Measurements from ENCODE around the gene DPH1. TPM values are rescaled to one million over a fixed set of nuclear protein-coding genes. Genes with fewer than 3 reads are reported as not detected.

DPH1 gene
- total and polyA plus RNA-seq, 2 of the 4 experiments (the other 2 are of a cell fraction), result 24.4 to 49.9 TPM

GRCh38 chr17:2084036-2084765 lies 54.2 kb downstream of the DPH1 start:
- peak overlapping the region; percentile 19; the same call in 1 of the 2 replicates for H3K9ac ChIP-seq (ENCODE audit: low read depth, low read length)
- peak overlapping the region; percentile 64 for H2AFZ ChIP-seq (replicated peaks; ENCODE audit: low read length, poor library complexity)
- peak overlapping the region; percentile 85 for H4K91ac ChIP-seq (ENCODE audit: insufficient read depth, low read depth, low read length)
- H2AK5ac ChIP-seq (ENCODE audit: low read depth, low read length), result peak overlapping the region; percentile 87
- no peak overlapping the region for H3K4me3 ChIP-seq (ENCODE audit: insufficient read depth, low read depth, low read length)
- no peaks in the 10 kb centered on the region for H3K27me3 ChIP-seq (ENCODE audit: control insufficient read depth, insufficient read depth, low read length)
- peaks cover 18% of the 10 kb centered on the region for H3K36me3 ChIP-seq (ENCODE audit: control insufficient read depth, insufficient read depth, low read length)
- no peaks in the 10 kb centered on the region for H3K9me3 ChIP-seq (ENCODE audit: control insufficient read depth, insufficient read depth, low read length)
- peak overlapping the region; percentile 86 for H3K4ac ChIP-seq (ENCODE audit: low read depth, low read length)
- intact Hi-C loops (cut with micrococcal nuclease) (no loop called here), dilution Hi-C loops (cut with HindIII; ENCODE audit: low sequenced_read_pairs, unreplicated experiment) (no loop called here), in situ Hi-C loops (cut with MboI; ENCODE audit: low sequenced_read_pairs) (no loop called here)
- peaks cover 53% of the 10 kb centered on the region for H3K9me1 ChIP-seq (ENCODE audit: insufficient read depth, low read length)
- peak overlapping the region; percentile 85 for H2AK9ac ChIP-seq (replicated peaks; ENCODE audit: low read depth, low read length, poor library complexity)
- POLR2A ChIA-PET (ENCODE audit: unreplicated experiment), result interaction anchor here (0.6 kb wide), 1 partner anchor 28 kb away, joined by 4 read pairs; no protein-coding TSS in a partner anchor
- 0 out of 2 replicates have a peak overlapping the region, but pooled peaks have one; percentile 31 for H3K56ac ChIP-seq (ENCODE audit: extremely low read depth, insufficient read depth, low read length)
- H3K79me1 ChIP-seq (ENCODE audit: low read depth in 1 of 2, low read length in 2 of 2), result peaks cover 0 to 85% of the 10 kb centered on the region in 2 experiments; a peak in 3 of 4 replicates
- no peak overlapping the region for H3K4me2 ChIP-seq (ENCODE audit: low read depth, low read length)
- peak overlapping the region; percentile 81 for H2BK20ac ChIP-seq (ENCODE audit: low read depth, low read length)
- DNase-seq (peak; percentile 53), ATAC-seq (ENCODE audit: low read depth) (peak; percentile 16)
- peak overlapping the region; percentile 58 for H2BK120ac ChIP-seq (ENCODE audit: low read depth, low read length)
- peaks cover 35% of the 10 kb centered on the region for H3K4me1 ChIP-seq (ENCODE audit: control insufficient read depth, insufficient read depth, low read length)
- peak overlapping the region; percentile 57 for H3K14ac ChIP-seq (replicated peaks; ENCODE audit: low read depth, low read length)
- H3K27ac ChIP-seq (ENCODE audit: insufficient read depth, low read length), result peak overlapping the region; percentile 77
- WGBS, 2 experiments (ENCODE audit: extremely low coverage in 2 of 2, insufficient read length in 1 of 2), result 33% methylated on average over 1 of the region's 8 CpGs; no CpG with 5 or more reads in 1 of the 2 experiments
- H4K8ac ChIP-seq (ENCODE audit: low read depth in 2 of 2, low read length in 2 of 2), result peak overlapping the region; percentile 45 to 93
- H4K5ac ChIP-seq (ENCODE audit: low read depth, low read length), result peak overlapping the region; percentile 3
- H2BK5ac ChIP-seq (ENCODE audit: low read depth, low read length, poor library complexity, severe bottlenecking), result peak overlapping the region; percentile 85
- H4K20me1 ChIP-seq (ENCODE audit: insufficient read depth, low read length), result no peaks in the 10 kb centered on the region
- H2BK15ac ChIP-seq (ENCODE audit: low read depth, low read length), result peak overlapping the region; percentile 64; the same call in 2 of the 3 replicates
- no TSS peak for BruUV-seq (replicated peaks)
- H3K23ac ChIP-seq (ENCODE audit: low read depth, low read length), result peak overlapping the region; percentile 54
- peak overlapping the region; percentile 59 for H3K18ac ChIP-seq (ENCODE audit: low read depth, low read length)
- CTCF ChIA-PET, result interaction anchor here (2.9 kb wide), 1 partner anchor 161 kb away, joined by 12 read pairs; no protein-coding TSS in a partner anchor
- no peak for TF ChIP-seq POLR2A (IDR thresholded peaks at IDR 0.05; ENCODE audit: low read depth, low read length)
- no peak for TF ChIP-seq NFE2L2 (IDR thresholded peaks at IDR 0.05; ENCODE audit: low read depth, low read length)
- TF ChIP-seq RCOR1 (IDR thresholded peaks at IDR 0.05; ENCODE audit: insufficient replicate concordance, low read length), result no peak
- TF ChIP-seq ELK1 (IDR thresholded peaks at IDR 0.05; ENCODE audit: borderline replicate concordance, low read depth, low read length), result no peak
- TF ChIP-seq RFX5 (IDR thresholded peaks at IDR 0.05; ENCODE audit: low read depth, low read length), result no peak
- TF ChIP-seq MAFK (IDR thresholded peaks at IDR 0.05; ENCODE audit: low read depth, low read length), result no peak
- no peak for TF ChIP-seq CTCF (conservative IDR thresholded peaks at IDR 0.05; ENCODE audit: low read depth, low read length)
- TF ChIP-seq BHLHE40 (IDR thresholded peaks at IDR 0.05; ENCODE audit: low read depth, low read length), result no peak
- TF ChIP-seq MXI1 (IDR thresholded peaks at IDR 0.05; ENCODE audit: borderline replicate concordance, low read depth, low read length), result no peak
- no peak for TF ChIP-seq FOS (IDR thresholded peaks at IDR 0.05; ENCODE audit: low read depth, low read length)
- no peak for TF ChIP-seq CHD1 (IDR thresholded peaks at IDR 0.05; ENCODE audit: low read depth, low read length)
- TF ChIP-seq MAZ (IDR thresholded peaks at IDR 0.05; ENCODE audit: borderline replicate concordance, low read depth, low read length), result no peak
- TF ChIP-seq CEBPB (IDR thresholded peaks at IDR 0.05; ENCODE audit: low read depth, low read length), result no peak
- TF ChIP-seq USF2 (IDR thresholded peaks at IDR 0.05; ENCODE audit: low read depth, low read length), result no peak
